ENCODE data around the gene KCTD11.

Gene KCTD11

DNA sequence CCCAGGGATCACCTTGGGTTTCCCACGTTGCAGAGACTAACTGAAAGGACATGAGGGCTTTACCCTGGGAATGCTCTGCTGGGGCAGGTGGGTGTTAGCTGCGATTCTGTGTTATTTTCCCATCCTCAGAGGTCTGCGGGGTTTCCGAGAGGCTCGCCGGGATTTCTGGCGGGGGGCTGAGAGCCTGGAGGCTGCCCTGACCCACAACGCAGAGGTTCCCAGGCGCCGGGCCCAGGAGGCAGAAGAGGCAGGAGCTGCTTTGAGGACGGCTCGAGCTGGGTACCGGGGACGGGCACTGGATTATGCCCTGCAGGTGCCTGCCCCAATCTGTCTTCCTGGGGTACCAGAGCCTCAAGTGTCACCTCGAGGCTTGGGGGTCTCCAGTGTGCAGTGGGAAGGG lies 8.7 kb upstream of the KCTD11 start:
- Mint-ChIP-seq H3K4me3 (no peak overlapping the region), H3K27ac (no peak overlapping the region), H3K4me1 (peaks cover 36% of the 10 kb centered on the region), H3K9me3 (no peaks in the 10 kb centered on the region), H3K27me3 (no peaks in the 10 kb centered on the region), H3K36me3 (peaks cover 63% of the 10 kb centered on the region)
- no peak for DNase-seq
- CTCF ChIA-PET, result interaction anchor here (1.9 to 4.1 kb wide), 2 partner anchors 13 to 18 kb away, joined by 7 to 29 read pairs; no protein-coding TSS in a partner anchor

DNA sequence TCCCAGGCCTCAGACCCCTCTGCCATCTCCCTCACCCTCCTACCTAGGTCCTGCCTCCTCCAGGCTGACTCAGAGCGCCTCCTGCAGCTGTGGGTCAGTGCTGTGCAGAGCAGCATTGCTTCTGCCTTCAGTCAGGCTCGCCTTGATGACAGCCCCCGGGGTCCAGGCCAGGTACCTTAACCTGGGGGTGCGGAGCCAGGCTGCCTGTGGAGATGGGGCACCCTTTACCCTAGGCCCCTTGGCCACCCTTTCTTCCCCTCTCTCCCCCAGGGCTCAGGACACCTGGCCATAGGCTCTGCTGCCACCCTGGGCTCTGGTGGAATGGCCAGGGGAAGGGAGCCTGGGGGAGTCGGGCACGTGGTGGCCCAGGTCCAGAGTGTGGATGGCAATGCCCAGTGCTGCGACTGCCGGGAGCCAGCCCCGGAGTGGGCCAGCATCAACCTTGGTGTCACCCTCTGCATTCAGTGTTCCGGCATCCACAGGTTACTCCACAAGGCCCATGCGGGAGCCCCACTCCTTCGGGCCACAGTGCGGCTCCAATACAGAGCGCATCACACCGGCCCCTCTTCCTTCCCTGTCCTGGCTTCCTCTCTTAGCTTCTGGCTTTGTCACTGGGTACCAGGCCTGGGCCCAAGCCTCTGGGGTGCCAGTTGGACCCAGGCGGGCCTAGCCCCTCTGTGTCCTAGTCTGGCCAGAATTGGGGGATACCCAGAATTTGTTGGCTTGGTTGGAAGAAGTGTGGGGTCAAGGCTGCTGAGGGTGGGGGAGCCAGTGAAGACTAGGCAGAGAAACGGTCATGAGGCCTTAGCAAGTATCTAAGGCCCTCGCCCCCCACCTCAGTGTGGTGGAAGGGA lies 5.0 kb upstream of the KCTD11 start:
- peaks cover 43% of the 10 kb centered on the region for H3K4me1 Mint-ChIP-seq
- CTCF ChIA-PET, result interaction anchor here (2.9 to 4.1 kb wide), 2 partner anchors 10 to 22 kb away, joined by 13 to 29 read pairs; partner anchors contain the start of gene ACAP1
- no peak for DNase-seq
- peaks cover 4% of the 10 kb centered on the region for H3K27me3 Mint-ChIP-seq
- no peak overlapping the region for H3K27ac Mint-ChIP-seq
- H3K36me3 Mint-ChIP-seq, result peaks cover 68% of the 10 kb centered on the region
- no peak overlapping the region for H3K4me3 Mint-ChIP-seq
- no peaks in the 10 kb centered on the region for H3K9me3 Mint-ChIP-seq

DNA sequence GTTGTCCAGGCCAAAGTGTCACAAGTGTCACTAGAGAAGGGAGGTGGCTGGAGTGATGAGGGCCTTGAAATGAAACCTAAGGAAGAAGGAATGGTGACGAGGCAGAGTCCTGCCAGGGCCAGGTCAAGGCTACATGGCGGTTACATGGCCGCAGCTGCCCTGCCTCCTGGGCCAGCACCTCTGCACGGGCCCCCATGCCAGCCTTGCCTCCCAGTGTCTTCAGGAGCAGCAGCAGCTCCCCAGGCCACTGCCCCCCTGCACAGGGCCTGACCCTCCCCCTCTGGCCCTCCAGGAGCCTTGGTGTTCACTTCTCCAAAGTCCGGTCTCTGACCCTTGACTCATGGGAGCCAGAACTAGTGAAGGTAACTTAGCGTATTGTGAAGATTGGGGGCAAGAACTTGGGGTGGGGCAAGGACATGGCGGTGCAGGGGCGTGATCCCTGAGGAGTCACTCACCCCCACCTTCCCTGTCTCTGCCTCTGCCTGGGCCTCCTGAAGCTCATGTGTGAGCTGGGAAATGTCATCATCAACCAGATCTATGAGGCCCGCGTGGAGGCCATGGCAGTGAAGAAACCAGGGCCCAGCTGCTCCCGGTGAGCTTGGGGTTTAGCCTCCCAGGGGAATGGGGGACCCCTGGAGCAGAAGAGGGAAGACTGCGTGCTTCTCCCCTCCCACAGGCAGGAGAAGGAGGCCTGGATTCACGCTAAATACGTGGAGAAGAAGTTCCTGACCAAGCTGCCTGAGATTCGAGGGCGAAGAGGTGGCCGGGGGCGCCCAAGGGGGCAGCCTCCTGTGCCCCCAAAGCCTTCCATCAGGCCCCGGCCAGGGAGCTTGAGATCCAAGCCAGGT lies 4.1 kb upstream of the KCTD11 start:
- H3K9me3 Mint-ChIP-seq, result no peaks in the 10 kb centered on the region
- peaks cover 49% of the 10 kb centered on the region for H3K4me1 Mint-ChIP-seq
- no peak for DNase-seq
- H3K27ac Mint-ChIP-seq, result peak overlapping the region; percentile 42
- H3K27me3 Mint-ChIP-seq, result peaks cover 4% of the 10 kb centered on the region
- peaks cover 72% of the 10 kb centered on the region for H3K36me3 Mint-ChIP-seq
- no peak overlapping the region for H3K4me3 Mint-ChIP-seq
- CTCF ChIA-PET, result interaction anchor here (0.7 to 4.4 kb wide), 4 partner anchors 12 to 302 kb away, joined by 3 to 29 read pairs (median 4); partner anchors contain the start of gene ACAP1

DNA sequence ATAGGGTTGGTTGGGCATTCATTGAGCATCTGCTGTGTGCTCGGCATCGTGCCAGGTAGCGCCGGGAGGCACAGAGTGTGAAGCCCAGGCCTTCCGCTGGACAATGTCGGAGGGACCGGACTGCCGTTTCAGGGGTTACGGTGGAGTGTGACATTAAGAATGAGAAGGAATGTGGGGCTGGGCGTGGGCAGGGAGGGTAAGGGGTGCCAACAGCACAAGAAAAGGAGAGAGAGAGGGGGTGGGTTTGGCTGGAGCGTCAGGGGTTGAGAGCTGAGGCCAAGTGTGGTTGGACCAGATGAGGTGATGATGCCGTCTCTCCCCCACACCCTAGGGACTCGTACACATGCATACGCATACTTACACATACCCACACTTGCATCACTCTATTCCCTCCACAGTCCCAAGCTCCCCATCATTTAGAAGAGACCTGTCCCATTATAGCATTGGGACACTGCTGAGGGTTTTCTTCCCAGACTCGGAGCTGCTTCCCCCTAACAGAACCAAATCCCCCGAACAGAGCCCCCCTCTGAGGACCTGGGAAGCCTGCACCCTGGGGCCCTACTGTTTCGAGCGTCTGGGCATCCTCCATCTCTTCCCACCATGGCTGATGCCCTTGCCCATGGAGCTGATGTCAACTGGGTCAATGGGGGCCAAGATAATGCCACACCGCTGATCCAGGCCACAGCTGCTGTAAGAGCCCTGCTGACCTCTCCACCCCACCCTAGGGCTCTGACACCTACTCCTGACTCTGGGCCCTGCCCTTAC lies 3.3 kb upstream of the KCTD11 start:
- Mint-ChIP-seq H3K27me3 (peaks cover 4% of the 10 kb centered on the region), H3K27ac (peak overlapping the region; percentile 37), H3K4me1 (peaks cover 53% of the 10 kb centered on the region), H3K36me3 (peaks cover 70% of the 10 kb centered on the region), H3K9me3 (no peaks in the 10 kb centered on the region), H3K4me3 (no peak overlapping the region)
- CTCF ChIA-PET, result interaction anchor here (1.0 to 4.4 kb wide), 6 partner anchors 12 to 303 kb away, joined by 3 to 29 read pairs (median 3); partner anchors contain the start of genes ACAP1 and NEURL4
- DNase-seq, result no peak

DNA sequence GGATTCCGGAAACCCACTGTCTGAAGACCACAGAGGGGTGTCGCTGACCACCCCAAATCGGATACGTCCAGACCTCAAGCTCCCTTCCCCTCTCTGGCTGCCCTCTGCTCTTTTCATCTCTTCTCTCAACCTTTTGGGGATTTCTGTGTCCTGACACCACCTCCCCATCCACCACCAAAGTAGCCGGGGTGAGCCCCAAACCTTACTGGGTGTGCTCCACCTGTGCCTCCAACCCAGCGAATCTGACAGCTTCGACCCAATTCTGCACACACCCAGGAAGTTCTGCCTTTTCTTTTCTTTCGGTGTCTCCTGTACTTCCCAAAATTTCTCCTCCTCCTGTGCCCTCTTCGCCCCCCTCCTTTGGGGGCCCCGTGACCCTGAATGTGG lies 534 bp downstream of the KCTD11 start:
- Mint-ChIP-seq H3K4me1 (peaks cover 68% of the 10 kb centered on the region), H3K36me3 (peaks cover 42% of the 10 kb centered on the region), H3K27ac (peak overlapping the region; percentile 76), H3K9me3 (no peaks in the 10 kb centered on the region), H3K27me3 (peaks cover 20% of the 10 kb centered on the region), H3K4me3 (peak overlapping the region; percentile 68)
- DNase-seq, result no peak
- CTCF ChIA-PET, result interaction anchor here (1.3 to 4.5 kb wide), 3 partner anchors 84 to 335 kb away, joined by 3 to 56 read pairs (median 6); partner anchors contain the start of genes TMEM102 and TP53

DNA sequence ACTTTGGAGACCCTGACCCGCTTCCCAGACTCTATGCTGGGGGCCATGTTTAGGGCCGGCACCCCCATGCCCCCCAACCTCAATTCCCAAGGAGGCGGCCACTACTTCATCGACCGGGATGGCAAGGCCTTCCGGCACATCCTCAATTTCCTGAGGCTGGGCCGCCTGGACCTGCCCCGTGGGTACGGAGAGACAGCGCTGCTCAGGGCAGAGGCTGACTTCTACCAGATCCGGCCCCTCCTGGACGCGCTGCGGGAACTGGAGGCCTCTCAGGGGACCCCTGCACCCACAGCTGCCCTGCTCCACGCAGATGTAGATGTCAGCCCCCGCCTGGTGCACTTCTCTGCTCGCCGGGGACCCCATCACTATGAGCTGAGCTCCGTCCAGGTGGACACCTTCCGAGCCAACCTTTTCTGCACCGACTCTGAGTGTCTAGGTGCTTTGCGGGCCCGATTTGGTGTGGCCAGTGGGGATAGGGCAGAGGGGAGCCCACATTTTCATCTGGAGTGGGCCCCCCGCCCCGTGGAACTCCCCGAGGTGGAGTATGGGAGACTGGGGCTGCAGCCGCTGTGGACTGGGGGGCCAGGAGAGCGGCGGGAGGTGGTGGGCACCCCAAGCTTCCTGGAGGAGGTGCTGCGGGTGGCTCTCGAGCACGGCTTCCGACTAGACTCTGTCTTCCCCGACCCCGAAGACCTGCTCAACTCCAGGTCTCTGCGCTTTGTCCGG lies 1.1 kb downstream of the KCTD11 start:
- H3K36me3 Mint-ChIP-seq, result peaks cover 38% of the 10 kb centered on the region
- CTCF ChIA-PET, result interaction anchor here (0.6 to 4.5 kb wide), 6 partner anchors 41 to 334 kb away, joined by 3 to 56 read pairs (median 4); partner anchors contain the start of genes TMEM102 and TP53
- DNase-seq, result no peak
- H3K27ac Mint-ChIP-seq, result no peak overlapping the region
- peak overlapping the region; percentile 68 for H3K4me3 Mint-ChIP-seq
- peaks cover 22% of the 10 kb centered on the region for H3K27me3 Mint-ChIP-seq
- no peaks in the 10 kb centered on the region for H3K9me3 Mint-ChIP-seq
- H3K4me1 Mint-ChIP-seq, result peaks cover 65% of the 10 kb centered on the region

DNA sequence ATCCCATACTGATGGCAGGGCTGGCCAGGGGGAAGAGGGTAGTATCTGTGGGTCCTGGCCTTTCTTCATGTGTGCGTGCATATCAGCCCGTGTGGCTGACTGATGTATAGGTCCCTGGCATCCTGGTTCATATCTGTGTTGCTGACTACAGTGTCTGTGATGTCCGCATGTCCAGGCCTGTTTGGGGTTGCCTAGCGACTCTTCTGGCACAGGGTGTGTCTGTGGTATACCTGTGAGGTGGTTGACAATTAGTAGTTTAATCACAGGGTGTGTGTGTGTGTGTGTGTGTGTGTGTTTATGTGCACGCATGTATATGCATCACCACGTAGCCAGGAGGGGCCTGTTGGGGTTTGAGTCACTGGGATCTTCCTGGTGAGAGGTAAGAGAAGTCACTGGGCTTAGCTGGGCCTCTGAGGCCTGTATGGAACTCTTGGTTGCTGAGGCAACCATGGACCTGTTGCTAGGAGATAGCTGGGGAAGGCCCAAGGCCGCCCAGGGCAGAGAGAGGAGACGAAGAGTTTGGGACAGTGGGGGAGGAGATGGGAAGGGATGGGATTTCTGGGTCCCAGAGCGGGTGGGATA lies 2.4 kb downstream of the KCTD11 start:
- Mint-ChIP-seq H3K36me3 (peaks cover 26% of the 10 kb centered on the region), H3K4me1 (peaks cover 53% of the 10 kb centered on the region), H3K4me3 (no peak overlapping the region), H3K9me3 (no peaks in the 10 kb centered on the region), H3K27me3 (peaks cover 28% of the 10 kb centered on the region), H3K27ac (peak overlapping the region; percentile 26)
- DNase-seq, result peak; percentile 37
- CTCF ChIA-PET, result interaction anchor here (1.2 to 4.5 kb wide), 6 partner anchors 16 to 235 kb away, joined by 3 to 56 read pairs (median 16); partner anchors contain the start of genes ACAP1, SENP3, SOX15 and TMEM102

DNA sequence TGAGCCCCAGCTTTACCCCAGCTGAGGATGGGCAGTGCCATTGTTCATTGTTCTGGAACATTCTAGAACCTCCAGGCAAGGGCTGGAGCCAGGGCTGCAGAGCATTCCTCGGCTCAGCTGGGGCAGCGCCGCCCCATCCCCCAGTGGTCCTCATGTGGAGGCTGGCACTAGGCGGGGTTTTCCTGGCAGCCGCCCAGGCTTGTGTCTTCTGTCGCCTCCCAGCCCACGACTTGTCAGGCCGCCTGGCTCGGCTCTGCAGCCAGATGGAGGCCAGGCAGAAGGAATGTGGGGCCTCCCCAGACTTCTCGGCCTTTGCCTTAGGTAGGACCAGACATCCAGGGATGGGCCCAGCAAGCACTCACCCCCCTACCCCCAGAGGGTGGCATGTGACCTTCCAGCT lies 3.1 kb downstream of the KCTD11 start, which contains the start of gene TMEM95:
TSS of gene TMEM95 (plus strand) at position 104 of the 400 bp plus-strand sequence. CDS start at position 153, 49 bp downstream.
- H3K4me1 Mint-ChIP-seq, result peaks cover 47% of the 10 kb centered on the region
- peaks cover 20% of the 10 kb centered on the region for H3K36me3 Mint-ChIP-seq
- H3K27me3 Mint-ChIP-seq, result peaks cover 31% of the 10 kb centered on the region
- CTCF ChIA-PET, result interaction anchor here (0.7 to 4.5 kb wide), 16 partner anchors 12 to 235 kb away, joined by 3 to 56 read pairs (median 4); partner anchors contain the start of genes ACAP1, SENP3, SOX15 and SPEM2
- no peaks in the 10 kb centered on the region for H3K9me3 Mint-ChIP-seq
- DNase-seq, result no peak
- no peak within 1 kb of the TSS for H3K4me3 Mint-ChIP-seq
- peak within 1 kb of the TSS; percentile 26 for H3K27ac Mint-ChIP-seq

DNA sequence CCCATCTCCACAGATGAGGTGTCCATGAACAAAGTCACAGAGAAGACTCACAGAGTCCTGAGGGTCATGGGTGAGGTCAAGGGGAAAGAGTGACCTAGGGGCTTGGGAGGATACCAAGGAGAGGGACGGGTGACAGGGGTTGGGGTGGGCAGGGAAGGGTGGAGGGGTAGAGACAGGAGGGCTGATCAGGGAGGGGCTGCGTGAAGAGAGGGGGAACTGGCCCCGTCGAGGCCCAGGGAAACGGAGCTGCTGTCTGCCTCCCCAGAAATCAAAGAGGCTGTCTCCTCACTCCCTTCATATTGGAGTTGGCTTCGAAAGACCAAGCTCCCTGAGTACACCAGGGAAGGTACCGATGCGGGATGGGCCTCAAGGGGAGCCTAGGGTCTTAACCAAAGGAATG lies 3.6 kb downstream of the KCTD11 start:
- no peak overlapping the region for H3K27ac Mint-ChIP-seq

DNA sequence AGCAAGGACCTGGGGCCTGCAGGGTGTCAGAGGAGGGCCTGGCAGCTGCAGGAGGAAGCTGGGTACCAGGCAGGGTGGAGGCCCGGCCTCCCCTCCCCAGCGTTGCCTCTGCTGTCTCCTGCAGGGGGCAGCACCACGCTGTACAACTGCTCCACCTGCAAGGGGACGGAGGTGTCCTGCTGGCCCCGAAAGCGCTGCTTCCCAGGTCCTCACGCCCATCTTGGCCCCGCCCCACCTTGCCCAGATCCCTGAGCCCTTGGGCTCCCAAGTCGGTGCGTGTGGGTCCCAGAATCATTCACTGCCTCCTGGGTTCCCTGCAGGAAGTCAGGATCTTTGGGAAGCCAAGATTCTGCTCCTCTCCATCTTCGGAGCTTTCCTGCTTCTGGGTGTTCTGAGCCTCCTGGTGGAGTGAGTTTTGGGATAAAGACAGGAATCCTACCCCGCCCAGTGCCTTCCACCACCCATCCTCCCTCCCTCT lies 4.1 kb downstream of the KCTD11 start:
- CTCF ChIA-PET, result interaction anchor here (0.6 to 4.5 kb wide), 36 partner anchors 12 to 258 kb away, joined by 3 to 56 read pairs (median 4); partner anchors contain the start of genes ACAP1, CHRNB1, FGF11 and FXR2
- no peak overlapping the region for H3K4me3 Mint-ChIP-seq
- no peaks in the 10 kb centered on the region for H3K9me3 Mint-ChIP-seq
- peaks cover 32% of the 10 kb centered on the region for H3K27me3 Mint-ChIP-seq
- peaks cover 39% of the 10 kb centered on the region for H3K4me1 Mint-ChIP-seq
- peak; percentile 92 for DNase-seq
- H3K27ac Mint-ChIP-seq, result no peak overlapping the region
- H3K36me3 Mint-ChIP-seq, result peaks cover 13% of the 10 kb centered on the region

More for the DNA sequence above, 3.6 kb downstream of the KCTD11 start:
- H3K4me1 Mint-ChIP-seq, result peaks cover 44% of the 10 kb centered on the region
- H3K27me3 Mint-ChIP-seq, result peaks cover 31% of the 10 kb centered on the region
- H3K9me3 Mint-ChIP-seq, result no peaks in the 10 kb centered on the region
- CTCF ChIA-PET, result interaction anchor here (0.6 to 4.5 kb wide), 34 partner anchors 13 to 320 kb away, joined by 3 to 56 read pairs (median 4); partner anchors contain the start of genes ACAP1, CHRNB1, FGF11 and FXR2
- no peak for DNase-seq
- no peak overlapping the region for H3K4me3 Mint-ChIP-seq
- peaks cover 18% of the 10 kb centered on the region for H3K36me3 Mint-ChIP-seq

DNA sequence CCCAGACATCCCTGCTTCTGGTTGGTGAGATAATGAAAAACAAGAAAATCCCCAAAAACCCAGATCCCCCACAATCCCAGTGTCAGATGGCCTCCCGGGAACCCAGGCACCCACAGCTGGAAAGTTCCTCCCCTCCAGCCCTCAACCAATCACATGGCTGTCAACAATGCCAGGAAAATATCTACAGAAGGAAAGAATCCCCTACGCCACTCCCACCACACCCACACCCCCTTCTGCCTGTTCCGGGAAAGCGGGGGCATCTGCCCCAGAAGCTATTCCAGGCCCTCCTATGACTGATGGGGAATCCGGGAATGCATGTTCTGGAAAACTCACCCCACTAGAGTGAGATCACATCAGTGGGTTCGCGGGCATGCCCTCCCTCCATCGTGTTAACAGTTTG lies 4.8 kb downstream of the KCTD11 start:
- Mint-ChIP-seq H3K4me3 (no peak overlapping the region), H3K4me1 (peaks cover 36% of the 10 kb centered on the region), H3K27ac (no peak overlapping the region), H3K27me3 (peaks cover 34% of the 10 kb centered on the region), H3K9me3 (no peaks in the 10 kb centered on the region), H3K36me3 (peaks cover 10% of the 10 kb centered on the region)
- DNase-seq, result no peak
- CTCF ChIA-PET, result interaction anchor here (0.7 to 4.5 kb wide), 20 partner anchors 11 to 258 kb away, joined by 3 to 56 read pairs (median 5); partner anchors contain the start of genes ACAP1, CHRNB1, FGF11 and FXR2

DNA sequence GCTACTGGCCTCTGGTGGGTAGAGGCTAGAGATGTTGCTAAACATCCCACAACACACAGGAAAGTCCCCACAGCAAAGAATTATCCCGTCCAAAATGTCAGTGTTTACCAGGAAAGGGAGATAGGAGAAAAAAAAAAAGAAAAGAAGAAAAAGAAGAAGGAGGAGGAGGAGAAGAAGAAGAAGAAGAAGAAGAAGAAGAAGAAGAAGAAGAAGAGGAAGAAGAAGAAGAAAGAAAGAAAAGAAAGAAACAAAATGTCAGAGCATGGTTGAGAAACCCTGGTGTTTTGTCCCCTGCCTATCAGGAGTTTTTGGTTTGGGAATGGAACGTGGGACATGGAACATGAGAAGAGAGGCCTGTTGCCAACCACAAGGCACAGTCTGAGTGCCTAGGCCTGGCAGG lies 5.4 kb downstream of the KCTD11 start:
- Mint-ChIP-seq H3K4me3 (no peak overlapping the region), H3K9me3 (no peaks in the 10 kb centered on the region), H3K4me1 (peaks cover 34% of the 10 kb centered on the region), H3K27me3 (peaks cover 40% of the 10 kb centered on the region), H3K27ac (no peak overlapping the region), H3K36me3 (peaks cover 7% of the 10 kb centered on the region)
- no peak for DNase-seq
- CTCF ChIA-PET, result interaction anchor here (1.0 to 3.5 kb wide), 4 partner anchors 11 to 203 kb away, joined by 3 to 24 read pairs (median 12); partner anchors contain the start of genes ACAP1 and SENP3

All from activated naive CD4-positive, alpha-beta T cell treated with anti-CD3 and anti-CD28 coated beads, Interleukin-2, amount 10 ng/mL, durations not matched to agents 7 days and 5 days (primary cell).